GM12801 (cell line): ENCODE data around the gene IL4.

Experiments used
- TF ChIP-seq, protein P1 (sequence below): IDR thresholded peaks from one replicate; pipeline ENCODE4 v1.5.1; 2011; ENCODE audit warnings: control low read depth; ENCODE audit not compliant: insufficient read length; ENCODE audit errors: extremely low read depth

The IL4 gene

DNA sequence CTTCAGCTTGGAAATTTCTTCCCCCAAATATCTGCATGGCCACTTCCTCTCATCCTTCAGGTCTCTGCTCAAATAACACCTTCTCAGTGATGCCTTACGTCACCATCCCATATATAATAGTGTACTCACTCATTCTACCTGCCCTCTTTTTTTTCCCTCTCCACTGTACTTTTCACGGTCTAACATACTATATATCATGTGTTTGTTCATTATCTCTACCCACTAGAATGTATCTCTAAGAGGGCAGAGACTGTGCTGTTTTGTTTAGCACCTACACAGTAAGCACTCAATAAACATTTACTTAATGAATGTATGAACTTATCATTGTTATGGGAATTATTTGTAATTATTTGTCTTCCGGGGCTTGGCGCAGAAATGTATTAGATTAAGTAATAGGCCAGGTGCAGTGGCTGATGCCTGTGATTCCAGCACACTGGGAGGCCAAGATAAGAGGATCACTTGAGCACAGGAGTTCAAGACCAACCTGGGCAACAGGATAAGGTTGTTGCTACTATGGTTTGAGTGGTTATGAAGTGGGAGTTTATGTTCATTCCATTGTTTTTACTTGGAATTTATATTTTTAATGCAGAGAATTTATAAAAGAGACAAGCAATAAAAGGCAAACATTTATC, 21.8 kb upstream of the IL4 start:
- TF ChIP-seq, protein P1, sequence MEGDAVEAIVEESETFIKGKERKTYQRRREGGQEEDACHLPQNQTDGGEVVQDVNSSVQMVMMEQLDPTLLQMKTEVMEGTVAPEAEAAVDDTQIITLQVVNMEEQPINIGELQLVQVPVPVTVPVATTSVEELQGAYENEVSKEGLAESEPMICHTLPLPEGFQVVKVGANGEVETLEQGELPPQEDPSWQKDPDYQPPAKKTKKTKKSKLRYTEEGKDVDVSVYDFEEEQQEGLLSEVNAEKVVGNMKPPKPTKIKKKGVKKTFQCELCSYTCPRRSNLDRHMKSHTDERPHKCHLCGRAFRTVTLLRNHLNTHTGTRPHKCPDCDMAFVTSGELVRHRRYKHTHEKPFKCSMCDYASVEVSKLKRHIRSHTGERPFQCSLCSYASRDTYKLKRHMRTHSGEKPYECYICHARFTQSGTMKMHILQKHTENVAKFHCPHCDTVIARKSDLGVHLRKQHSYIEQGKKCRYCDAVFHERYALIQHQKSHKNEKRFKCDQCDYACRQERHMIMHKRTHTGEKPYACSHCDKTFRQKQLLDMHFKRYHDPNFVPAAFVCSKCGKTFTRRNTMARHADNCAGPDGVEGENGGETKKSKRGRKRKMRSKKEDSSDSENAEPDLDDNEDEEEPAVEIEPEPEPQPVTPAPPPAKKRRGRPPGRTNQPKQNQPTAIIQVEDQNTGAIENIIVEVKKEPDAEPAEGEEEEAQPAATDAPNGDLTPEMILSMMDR: no peak

DNA sequence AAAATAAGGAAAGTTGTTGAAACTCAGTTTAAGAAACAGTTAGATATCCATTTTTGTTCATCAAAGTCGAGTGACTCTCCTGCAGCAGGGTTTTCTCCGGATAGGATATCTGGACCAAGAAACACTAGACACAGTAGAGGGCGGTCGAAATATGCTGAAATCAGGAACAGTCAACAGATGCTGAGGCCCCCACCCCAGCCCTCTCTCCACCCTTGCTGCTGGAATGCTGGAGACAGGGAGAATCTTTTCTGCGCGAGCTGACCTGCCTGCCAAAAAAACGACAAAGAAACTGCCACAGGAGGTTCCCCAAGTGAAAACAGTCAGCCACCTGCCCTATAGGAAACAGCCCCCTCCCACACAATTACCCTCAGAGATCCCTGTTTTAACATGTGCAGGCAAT, 20.1 kb upstream of the IL4 start:
- TF ChIP-seq, protein P1: no peak

DNA sequence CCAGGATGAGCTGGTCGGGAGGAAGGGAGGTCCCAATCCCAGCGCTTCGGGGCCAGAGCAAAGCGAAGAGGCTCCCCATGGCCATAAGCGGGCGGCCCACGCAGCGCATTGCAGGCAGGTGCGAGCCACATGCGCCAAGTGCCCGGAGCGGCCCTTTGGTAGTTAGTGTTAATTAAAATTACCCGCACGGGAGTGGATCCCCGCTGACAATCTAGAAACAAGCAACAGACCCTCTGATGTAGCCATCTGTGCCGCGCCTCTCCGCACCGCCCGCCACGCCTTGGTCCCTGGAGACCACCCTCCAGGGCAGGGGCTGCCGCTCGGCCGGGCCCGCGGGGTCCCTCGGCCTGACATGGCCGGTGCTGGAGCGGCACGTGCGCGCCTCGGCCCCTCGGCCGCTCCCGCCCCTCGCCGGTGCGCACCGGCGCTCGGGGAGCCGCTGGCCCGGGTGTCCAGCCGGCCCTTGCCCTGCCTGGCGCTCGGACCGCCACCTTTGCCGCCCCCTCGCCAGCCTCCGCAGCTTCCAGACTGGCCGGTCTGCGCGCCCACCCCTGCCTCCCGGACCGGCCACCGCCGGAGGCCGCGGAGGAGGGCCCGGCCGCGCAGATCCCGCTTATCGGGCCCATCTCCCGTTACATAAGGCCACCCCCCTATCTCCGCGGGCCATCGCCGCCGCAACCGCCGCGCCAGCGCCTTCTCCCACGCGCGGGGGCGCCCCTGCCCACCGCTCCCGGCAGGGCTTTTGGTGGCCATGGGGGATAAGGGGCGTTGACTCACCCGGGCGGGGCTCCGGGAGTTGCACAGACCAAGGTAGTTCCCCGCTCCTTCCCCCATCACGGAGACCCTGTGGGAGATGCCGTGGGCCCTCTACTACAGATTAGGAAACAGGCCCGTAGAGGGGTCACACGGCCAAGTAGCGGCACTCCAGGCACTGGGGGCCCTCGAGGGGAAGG, 17.7 kb upstream of the IL4 start:
- TF ChIP-seq, protein P1: no peak

DNA sequence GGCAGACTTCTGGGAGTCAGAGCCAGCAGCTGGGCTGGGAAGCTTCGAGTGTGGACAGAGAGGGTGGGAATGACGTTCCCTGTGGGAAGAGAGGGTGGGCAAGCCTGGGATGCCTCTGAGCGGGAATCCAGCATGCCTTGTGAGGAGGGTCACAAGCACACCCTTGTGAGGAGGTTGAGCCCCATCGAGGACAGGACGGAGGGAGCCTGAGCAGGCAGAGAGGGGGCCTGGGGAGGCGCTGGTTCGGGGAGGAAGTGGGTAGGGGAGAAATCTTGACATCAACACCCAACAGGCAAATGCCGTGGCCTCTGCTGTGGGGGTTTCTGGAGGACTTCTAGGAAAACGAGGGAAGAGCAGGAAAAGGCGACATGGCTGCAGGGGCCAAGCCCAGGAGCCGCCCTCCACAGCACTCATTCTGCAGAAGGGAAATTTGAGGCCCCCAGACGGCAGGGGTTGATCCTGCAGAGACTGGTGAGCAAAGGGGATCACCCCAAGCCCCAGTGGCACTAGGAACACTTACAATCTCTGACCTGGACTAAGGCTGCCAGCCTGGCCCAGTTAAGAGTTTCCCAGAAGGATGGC, 16.9 kb upstream of the IL4 start:
- TF ChIP-seq, protein P1: no peak

DNA sequence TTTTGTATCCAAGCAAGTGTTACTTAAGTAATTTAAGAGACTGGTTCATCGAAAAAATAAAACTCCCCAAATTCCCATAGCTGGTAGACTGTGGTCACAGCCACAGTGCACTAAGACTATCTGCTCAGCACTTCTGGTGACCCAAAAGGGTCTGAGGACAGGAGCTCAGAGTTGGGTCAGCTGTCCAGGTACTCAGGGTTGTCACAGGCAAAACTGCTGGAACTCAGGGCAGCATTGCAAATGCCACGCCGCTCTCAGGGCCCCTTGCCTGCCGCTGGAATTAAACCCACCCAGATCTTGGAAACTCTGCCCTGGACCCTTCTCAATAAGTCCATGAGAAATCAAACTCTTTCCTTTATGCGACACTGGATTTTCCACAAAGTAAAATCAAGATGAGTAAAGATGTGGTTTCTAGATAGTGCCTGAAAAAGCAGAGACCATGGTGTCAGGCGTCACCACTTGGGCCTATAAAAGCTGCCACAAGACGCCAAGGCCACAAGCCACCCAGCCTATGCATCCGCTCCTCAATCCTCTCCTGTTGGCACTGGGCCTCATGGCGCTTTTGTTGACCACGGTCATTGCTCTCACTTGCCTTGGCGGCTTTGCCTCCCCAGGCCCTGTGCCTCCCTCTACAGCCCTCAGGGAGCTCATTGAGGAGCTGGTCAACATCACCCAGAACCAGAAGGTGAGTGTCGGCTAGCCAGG, 16.0 kb upstream of the IL4 start, which contains the start of gene IL13:
IL13 (plus strand) TSS at position 498 of the 705 bp plus-strand sequence; CDS start at position 512, 14 bp downstream.
- TF ChIP-seq, protein P1: no peak

DNA sequence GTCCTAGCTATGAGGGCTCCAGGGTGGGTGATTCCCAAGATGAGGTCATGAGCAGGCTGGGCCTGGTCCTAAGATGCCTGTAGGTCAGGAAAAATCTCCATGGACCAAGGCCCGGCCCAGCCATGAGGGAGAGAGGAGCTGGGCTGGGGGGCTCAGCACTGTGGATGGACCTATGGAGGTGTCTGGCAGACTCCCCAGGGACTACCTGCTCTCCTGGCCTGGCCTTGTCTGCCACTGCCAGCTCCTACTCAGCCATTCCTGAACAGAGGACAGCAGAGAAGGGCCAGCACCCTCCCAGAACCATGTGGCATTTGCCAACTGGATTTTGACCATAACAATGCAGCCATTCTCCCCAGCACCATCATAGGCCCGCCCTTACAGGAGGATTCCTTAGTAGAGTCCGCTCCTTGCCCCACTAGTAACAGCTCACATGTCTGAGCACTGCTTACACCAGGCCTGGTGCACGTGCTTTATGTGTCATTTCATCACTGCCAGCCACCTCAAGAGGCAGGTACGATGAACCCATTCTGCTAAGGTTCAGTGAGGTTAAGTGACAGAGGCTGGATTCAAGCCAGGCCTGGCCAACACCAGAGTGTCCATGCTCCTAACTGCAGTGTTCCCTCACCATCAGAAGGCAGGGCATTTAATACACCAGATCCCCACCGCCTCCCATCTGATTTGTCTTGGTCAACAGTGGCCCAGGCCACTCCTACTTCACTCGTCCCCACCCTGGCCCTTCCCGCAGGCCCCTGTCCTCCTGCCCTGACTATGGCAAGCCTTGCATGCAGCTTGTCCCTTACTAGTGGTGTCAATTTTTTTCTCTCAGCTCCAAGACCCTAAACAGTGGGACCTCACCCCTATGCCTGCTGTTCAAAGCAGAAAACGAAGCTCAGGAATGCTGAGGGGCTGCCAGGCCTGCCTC, 15.1 kb upstream of the IL4 start:
- TF ChIP-seq, protein P1: no peak
